ENCODE measurements around the gene AMZ2.
"Not testable (repeated sequence)": the region's sequence is repeated elsewhere in the genome, so short reads cannot be mapped to it uniquely, and the experiment has no call there.

Gene AMZ2

DNA sequence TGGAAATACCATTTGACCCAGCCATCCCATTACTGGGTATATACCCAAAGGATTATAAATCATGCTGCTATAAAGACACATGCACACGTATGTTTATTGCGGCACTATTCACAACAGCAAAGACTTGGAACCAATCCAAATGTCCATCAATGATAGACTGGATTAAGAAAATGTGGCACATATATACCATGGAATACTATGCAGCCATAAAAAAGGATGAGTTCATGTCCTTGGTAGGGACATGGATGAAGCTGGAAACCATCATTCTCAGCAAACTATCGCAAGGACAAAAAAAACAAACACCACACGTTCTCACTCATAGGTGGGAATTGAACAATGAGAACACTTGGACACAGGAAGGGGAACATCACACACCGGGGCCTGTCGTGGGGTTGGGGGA lies 34.1 kb downstream of the AMZ2 start:
- H3K4me1 Mint-ChIP-seq; H3K9me3 Mint-ChIP-seq; DNase-seq (ENCODE audit: low spot score in 2 of 2); H3K27me3 Mint-ChIP-seq; H3K4me3 Mint-ChIP-seq; H3K27ac Mint-ChIP-seq; ATAC-seq (ENCODE audit: low read depth): not testable (repeated sequence)
- peaks cover 16% of the 10 kb centered on the region for H3K36me3 Mint-ChIP-seq

DNA sequence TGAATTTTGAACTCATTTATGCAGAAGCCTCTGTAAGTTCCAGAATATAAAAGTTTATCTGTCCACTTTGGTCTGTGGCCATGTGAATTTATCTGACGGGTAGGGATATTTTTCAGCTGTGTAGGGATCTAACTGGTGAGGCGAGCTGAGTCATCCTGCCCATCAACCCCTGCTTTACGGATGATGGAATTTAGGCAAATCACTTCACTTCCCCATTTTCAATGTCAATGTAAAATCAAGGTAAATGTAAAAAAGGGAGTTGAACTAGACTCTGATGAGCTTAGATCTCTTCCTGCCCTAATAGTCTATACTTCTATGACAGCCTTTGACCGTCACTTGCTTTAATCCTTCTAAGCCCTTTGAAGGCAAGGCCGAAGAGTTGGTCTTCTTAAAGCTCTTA lies 40.5 kb downstream of the AMZ2 start:
- H3K27ac Mint-ChIP-seq: peak overlapping the region; percentile 98
- peaks cover 21% of the 10 kb centered on the region for H3K4me1 Mint-ChIP-seq
- peak; percentile 29 for ATAC-seq (ENCODE audit: low read depth)
- H3K9me3 Mint-ChIP-seq: no peaks in the 10 kb centered on the region
- peak; percentile 15 to 56 for DNase-seq (ENCODE audit: low spot score in 2 of 2)
- no peaks in the 10 kb centered on the region for H3K36me3 Mint-ChIP-seq
- H3K27me3 Mint-ChIP-seq: no peaks in the 10 kb centered on the region
- H3K4me3 Mint-ChIP-seq: peak overlapping the region; percentile 62

GRCh38 chr17:68288804-68289203 lies 41.0 kb downstream of the AMZ2 start:
- Mint-ChIP-seq H3K4me1 (peaks cover 21% of the 10 kb centered on the region), H3K27ac (peak overlapping the region; percentile 98), H3K36me3 (no peaks in the 10 kb centered on the region), H3K9me3 (no peaks in the 10 kb centered on the region), H3K4me3 (peak overlapping the region; percentile 62), H3K27me3 (no peaks in the 10 kb centered on the region)
- ATAC-seq (ENCODE audit: low read depth) (peak; percentile 6), DNase-seq (ENCODE audit: low spot score in 2 of 2) (peak in 1 of 2 donors; percentile 29)

DNA sequence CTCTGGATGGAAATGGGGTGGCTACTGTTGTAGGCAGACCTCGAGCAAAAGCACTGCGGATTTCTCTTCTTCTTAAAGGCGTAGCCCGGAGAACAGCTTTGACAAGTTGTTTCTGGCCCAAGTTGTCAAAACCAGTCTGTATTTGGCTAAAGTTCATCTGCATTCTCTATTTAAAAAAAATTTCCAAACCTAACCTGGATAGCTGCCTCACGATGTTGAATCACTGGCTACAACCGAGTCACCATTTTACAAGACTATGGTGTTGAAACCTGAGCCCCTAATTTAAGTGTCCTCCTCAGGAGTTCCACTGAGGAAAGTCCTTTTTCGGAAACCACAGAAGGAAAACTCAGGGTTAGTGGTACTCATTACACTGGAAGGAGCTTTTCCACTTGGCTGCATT lies 41.6 kb downstream of the AMZ2 start:
- H3K9me3 Mint-ChIP-seq: no peaks in the 10 kb centered on the region
- H3K36me3 Mint-ChIP-seq: no peaks in the 10 kb centered on the region
- peak overlapping the region; percentile 92 for H3K4me3 Mint-ChIP-seq
- H3K4me1 Mint-ChIP-seq: peaks cover 21% of the 10 kb centered on the region
- ATAC-seq (ENCODE audit: low read depth) (no peak), DNase-seq (ENCODE audit: low spot score in 2 of 2) (no peak)
- H3K27me3 Mint-ChIP-seq: no peaks in the 10 kb centered on the region
- H3K27ac Mint-ChIP-seq: peak overlapping the region; percentile 98

- ATAC-seq (ENCODE audit: low read depth): no peak
- H3K36me3 Mint-ChIP-seq: peaks cover 1% of the 10 kb centered on the region
- DNase-seq (ENCODE audit: low spot score in 2 of 2): peak in 1 of 2 donors; percentile 12
- peak overlapping the region; percentile 98 for H3K27ac Mint-ChIP-seq
- peak overlapping the region; percentile 92 for H3K4me3 Mint-ChIP-seq
- H3K4me1 Mint-ChIP-seq: peaks cover 21% of the 10 kb centered on the region
- H3K27me3 Mint-ChIP-seq: no peaks in the 10 kb centered on the region
- no peaks in the 10 kb centered on the region for H3K9me3 Mint-ChIP-seq
These were observed 42.1 kb downstream of the AMZ2 start for GRCh38 chr17:68289936-68290267.

GRCh38 chr17:68290268-68290954 lies 42.6 kb downstream of the AMZ2 start:
- Mint-ChIP-seq H3K27ac (peak overlapping the region; percentile 98), H3K36me3 (peaks cover 2% of the 10 kb centered on the region), H3K27me3 (no peaks in the 10 kb centered on the region), H3K9me3 (no peaks in the 10 kb centered on the region), H3K4me1 (peaks cover 21% of the 10 kb centered on the region), H3K4me3 (peak overlapping the region; percentile 92)
- ATAC-seq (ENCODE audit: low read depth) (no peak), DNase-seq (ENCODE audit: low spot score in 2 of 2) (peak; percentile 34 to 53)

- Mint-ChIP-seq H3K27ac (peak within 1 kb of the TSS; percentile 98), H3K9me3 (no peaks in the 10 kb centered on the region), H3K36me3 (peaks cover 2% of the 10 kb centered on the region), H3K4me3 (peak within 1 kb of the TSS; percentile 92), H3K27me3 (no peaks in the 10 kb centered on the region), H3K4me1 (peaks cover 23% of the 10 kb centered on the region)
- ATAC-seq (ENCODE audit: low read depth): peak; percentile 55
- peak; percentile 82 to 89 for DNase-seq (ENCODE audit: low spot score in 2 of 2)
These were observed 43.4 kb downstream of the AMZ2 start, which contains the start of the genes ARSG and SLC16A6 for GRCh38 chr17:68290955-68291835. TSS of gene ARSG (plus strand) at chr17:68291495. CDS start at chr17:68307494, 15,999 bp downstream. TSS of gene SLC16A6 (minus strand) at chr17:68291127. CDS start at chr17:68278320, 12,807 bp downstream.

DNA sequence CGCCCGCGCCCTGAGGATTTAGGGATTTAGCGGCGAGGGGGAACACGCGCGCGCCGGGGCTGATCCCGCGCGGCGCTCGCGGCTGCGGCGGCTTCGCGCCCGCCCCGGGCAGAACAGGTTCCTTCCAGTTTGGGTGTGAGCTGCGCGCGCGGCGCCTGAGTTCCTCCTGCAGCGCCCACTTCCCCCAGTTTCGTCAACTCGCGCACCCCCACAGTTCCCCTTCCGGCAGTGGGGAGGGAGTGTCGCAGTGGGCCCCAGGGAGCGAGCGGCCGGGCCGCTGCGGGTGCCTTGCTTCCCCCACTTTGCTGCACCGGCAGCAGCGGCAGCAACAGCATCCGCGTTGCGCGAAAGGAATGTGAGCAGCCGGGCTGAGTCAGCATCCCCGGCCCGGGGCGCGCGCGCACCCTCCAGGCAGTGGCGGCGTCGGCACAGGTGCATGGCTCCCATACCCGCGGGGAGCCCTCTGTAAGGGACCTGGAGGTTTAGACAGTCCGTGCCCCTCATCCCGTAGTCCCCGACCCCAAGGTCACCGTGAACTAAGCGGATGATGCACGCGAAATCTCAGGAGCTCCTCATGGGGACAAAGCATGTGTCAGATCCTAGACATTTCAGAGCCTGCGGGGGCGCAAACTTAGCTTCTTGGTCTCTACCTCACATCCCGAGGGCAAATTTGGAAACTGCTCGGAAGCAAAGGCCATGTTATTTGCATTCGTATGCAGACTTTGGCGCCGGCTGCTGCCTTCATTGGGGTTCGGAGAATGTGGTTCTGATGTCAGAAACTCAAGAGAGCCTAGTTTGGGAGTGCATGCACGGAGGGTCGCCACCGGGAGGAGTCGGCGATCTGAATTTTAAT lies 44.2 kb downstream of the AMZ2 start:
- DNase-seq (ENCODE audit: low spot score in 2 of 2) (peak; percentile 90 to 94), ATAC-seq (ENCODE audit: low read depth) (peak; percentile 73)
- peaks cover 2% of the 10 kb centered on the region for H3K36me3 Mint-ChIP-seq
- no peaks in the 10 kb centered on the region for H3K9me3 Mint-ChIP-seq
- H3K4me3 Mint-ChIP-seq: peak overlapping the region; percentile 89
- H3K27me3 Mint-ChIP-seq: no peaks in the 10 kb centered on the region
- H3K4me1 Mint-ChIP-seq: peaks cover 30% of the 10 kb centered on the region
- peak overlapping the region; percentile 98 for H3K27ac Mint-ChIP-seq

- no peak for DNase-seq (ENCODE audit: low spot score in 2 of 2)
- ATAC-seq (ENCODE audit: low read depth): no peak
- H3K27ac Mint-ChIP-seq: peak overlapping the region; percentile 98
- H3K4me3 Mint-ChIP-seq: peak overlapping the region; percentile 89
- no peaks in the 10 kb centered on the region for H3K9me3 Mint-ChIP-seq
- peaks cover 2% of the 10 kb centered on the region for H3K36me3 Mint-ChIP-seq
- no peaks in the 10 kb centered on the region for H3K27me3 Mint-ChIP-seq
- H3K4me1 Mint-ChIP-seq: peaks cover 32% of the 10 kb centered on the region
These were observed 44.8 kb downstream of the AMZ2 start for GRCh38 chr17:68292689-68293040.

- Mint-ChIP-seq H3K27me3 (no peaks in the 10 kb centered on the region), H3K27ac (no peak overlapping the region), H3K4me1 (peaks cover 25% of the 10 kb centered on the region), H3K4me3 (no peak overlapping the region), H3K36me3 (peaks cover 2% of the 10 kb centered on the region), H3K9me3 (no peaks in the 10 kb centered on the region)
- no peak for ATAC-seq (ENCODE audit: low read depth)
- no peak for DNase-seq (ENCODE audit: low spot score in 2 of 2)
These were observed 45.8 kb downstream of the AMZ2 start for GRCh38 chr17:68293490-68294195.

- Mint-ChIP-seq H3K4me3 (no peak overlapping the region), H3K36me3 (peaks cover 2% of the 10 kb centered on the region), H3K27ac (no peak overlapping the region), H3K27me3 (no peaks in the 10 kb centered on the region), H3K9me3 (no peaks in the 10 kb centered on the region), H3K4me1 (peaks cover 22% of the 10 kb centered on the region)
- ATAC-seq (ENCODE audit: low read depth) (no peak), DNase-seq (ENCODE audit: low spot score in 2 of 2) (no peak)
These were observed 46.3 kb downstream of the AMZ2 start for GRCh38 chr17:68294196-68294555.

DNA sequence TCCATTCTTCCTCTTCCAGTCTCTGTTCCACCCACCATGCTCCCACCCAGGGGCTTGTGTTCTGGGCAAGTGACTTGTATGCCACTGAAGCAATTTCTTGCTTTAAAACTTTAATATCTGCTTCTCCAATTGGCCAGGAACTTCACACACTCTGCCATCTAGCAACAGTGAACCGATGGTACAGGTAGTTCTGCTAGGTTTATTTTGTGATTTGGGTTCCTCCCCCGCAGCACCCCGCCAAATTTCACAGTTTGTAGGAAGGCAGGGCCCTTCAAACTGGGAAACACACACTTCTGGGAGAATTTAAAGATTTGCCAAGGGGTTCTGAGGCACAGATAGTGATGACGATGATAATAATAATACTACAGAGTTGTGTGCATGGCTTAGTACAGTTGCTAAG lies 46.8 kb downstream of the AMZ2 start:
- Mint-ChIP-seq H3K9me3 (no peaks in the 10 kb centered on the region), H3K4me1 (peaks cover 21% of the 10 kb centered on the region), H3K27ac (no peak overlapping the region), H3K4me3 (no peak overlapping the region), H3K36me3 (peaks cover 2% of the 10 kb centered on the region), H3K27me3 (no peaks in the 10 kb centered on the region)
- DNase-seq (ENCODE audit: low spot score in 2 of 2) (no peak), ATAC-seq (ENCODE audit: low read depth) (no peak)

DNA sequence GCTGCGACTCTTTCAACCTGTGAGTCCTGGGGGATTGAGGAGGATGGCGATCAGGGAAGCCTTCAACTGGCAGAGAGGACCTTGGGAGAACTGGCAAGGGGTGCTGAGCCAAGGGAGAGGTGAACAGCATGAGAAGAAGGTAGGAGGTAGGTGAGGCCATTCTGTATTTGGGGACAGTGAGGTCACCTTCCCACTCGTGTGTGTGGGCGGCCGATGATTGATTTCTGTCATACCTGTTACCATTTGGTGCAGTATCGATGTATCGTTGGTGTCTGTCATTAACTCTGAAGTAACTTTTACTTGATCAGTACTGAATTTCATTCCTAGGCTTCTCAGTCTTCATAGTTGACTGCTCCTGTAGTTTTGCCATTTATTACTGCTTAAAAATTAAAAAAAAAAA lies 47.2 kb downstream of the AMZ2 start:
- H3K36me3 Mint-ChIP-seq: peaks cover 2% of the 10 kb centered on the region
- no peak overlapping the region for H3K4me3 Mint-ChIP-seq
- no peak for ATAC-seq (ENCODE audit: low read depth)
- peaks cover 17% of the 10 kb centered on the region for H3K4me1 Mint-ChIP-seq
- H3K27me3 Mint-ChIP-seq: no peaks in the 10 kb centered on the region
- H3K27ac Mint-ChIP-seq: no peak overlapping the region
- H3K9me3 Mint-ChIP-seq: no peaks in the 10 kb centered on the region
- no peak for DNase-seq (ENCODE audit: low spot score in 2 of 2)

All from memory B cell (primary cell).